WTC11 (cell line): Measurements from ENCODE around the gene TNNT1.

Experiments
- ATF2 ChIP-seq: sonication (generic); formaldehyde crosslinking; IDR thresholded peaks from 2 replicates; pipeline ENCODE4 v1.8.1; 2022; ENCODE audit warnings: low read depth, missing genetic modification reagents, borderline replicate concordance
- ATF6 ChIP-seq: sonication (generic); formaldehyde crosslinking; IDR thresholded peaks from 2 replicates; pipeline ENCODE4 v1.8.1; 2023; ENCODE audit warnings: mild to moderate bottlenecking, missing genetic modification reagents
- CTCF ChIP-seq: fragments of 200-600 bp; IDR thresholded peaks from 2 replicates; pipeline ENCODE4 v1.8.0; 2022; ENCODE audit warnings: antibody characterized with exemption
- MAX ChIP-seq: sonication (generic); formaldehyde crosslinking; IDR thresholded peaks from 2 replicates; pipeline ENCODE4 v1.8.0; 2022; ENCODE audit warnings: mild to moderate bottlenecking, missing genetic modification reagents
- STAT6 ChIP-seq: sonication (generic); formaldehyde crosslinking; conservative IDR thresholded peaks from 2 replicates; pipeline ENCODE4 v1.8.1; 2023; ENCODE audit warnings: mild to moderate bottlenecking, low read depth, missing genetic modification reagents, moderate library complexity
- TEAD1 ChIP-seq: sonication (generic); formaldehyde crosslinking; IDR thresholded peaks from 2 replicates; pipeline ENCODE4 v1.8.0; 2022; ENCODE audit warnings: mild to moderate bottlenecking, missing genetic modification reagents

GRCh38 chr19:55196803-55197202 is 47.8 kb upstream of the TNNT1 start:
- TF ChIP-seq CTCF = no peak
- no peak for TF ChIP-seq MAX (CRISPR knock-in tag)
- no peak for TF ChIP-seq ATF2 (CRISPR knock-in tag)
- no peak for TF ChIP-seq TEAD1 (CRISPR knock-in tag)
- TF ChIP-seq STAT6 (CRISPR knock-in tag) = no peak
- no peak for TF ChIP-seq ATF6 (CRISPR knock-in tag)
